IPS-11a (cell line): ENCODE data around the gene APOBEC4.
"Not testable (repeated sequence)": the region's sequence is repeated elsewhere in the genome, so short reads cannot be mapped to it uniquely, and the experiment has no call there.

Source experiments
- H3K4me3 ChIP-seq: one replicate; pipeline ENCODE4 v1.5.1; 2013; ENCODE audit warnings: low read depth, low read length, control low read depth

The APOBEC4 gene

GRCh38 chr1:183635099-183635605 lies 18.0 kb downstream of the APOBEC4 start:
- peak overlapping the region; percentile 92 for H3K4me3 ChIP-seq

GRCh38 chr1:183634429-183635065 lies 18.6 kb downstream of the APOBEC4 start:
- H3K4me3 ChIP-seq = peak overlapping the region; percentile 92

- H3K4me3 ChIP-seq = peak overlapping the region; percentile 92
Measured at GRCh38 chr1:183633676-183634343, 19.3 kb downstream of the APOBEC4 start.

GRCh38 chr1:183632964-183633363 lies 20.2 kb downstream of the APOBEC4 start:
- H3K4me3 ChIP-seq = no peak overlapping the region

GRCh38 chr1:183632114-183632513 lies 21.0 kb downstream of the APOBEC4 start:
- H3K4me3 ChIP-seq = no peak overlapping the region

GRCh38 chr1:183630748-183631147 lies 22.4 kb downstream of the APOBEC4 start:
- no peak overlapping the region for H3K4me3 ChIP-seq

- H3K4me3 ChIP-seq = no peak overlapping the region
Measured at GRCh38 chr1:183628537-183628936, 24.6 kb downstream of the APOBEC4 start.

GRCh38 chr1:183626236-183626635 lies 26.9 kb downstream of the APOBEC4 start:
- H3K4me3 ChIP-seq = not testable (repeated sequence)

GRCh38 chr1:183622884-183623785 lies 30.0 kb downstream of the APOBEC4 start:
- no peak overlapping the region for H3K4me3 ChIP-seq

- H3K4me3 ChIP-seq = no peak overlapping the region
Measured at GRCh38 chr1:183622013-183622412, 31.1 kb downstream of the APOBEC4 start.

GRCh38 chr1:183620311-183620710 lies 32.8 kb downstream of the APOBEC4 start:
- no peak overlapping the region for H3K4me3 ChIP-seq

GRCh38 chr1:183619781-183620180 lies 33.3 kb downstream of the APOBEC4 start:
- H3K4me3 ChIP-seq = no peak overlapping the region

GRCh38 chr1:183618202-183618601 lies 34.9 kb downstream of the APOBEC4 start:
- H3K4me3 ChIP-seq = not testable (repeated sequence)

- not testable (repeated sequence) for H3K4me3 ChIP-seq
Measured at GRCh38 chr1:183612975-183613374, 40.1 kb downstream of the APOBEC4 start.

GRCh38 chr1:183612407-183612806 lies 40.7 kb downstream of the APOBEC4 start:
- no peak overlapping the region for H3K4me3 ChIP-seq

GRCh38 chr1:183611021-183611420 lies 42.1 kb downstream of the APOBEC4 start:
- H3K4me3 ChIP-seq = no peak overlapping the region

- no peak overlapping the region for H3K4me3 ChIP-seq
Measured at GRCh38 chr1:183609759-183610452, 43.2 kb downstream of the APOBEC4 start.

GRCh38 chr1:183609313-183609712 lies 43.8 kb downstream of the APOBEC4 start:
- no peak overlapping the region for H3K4me3 ChIP-seq

GRCh38 chr1:183607322-183607980 lies 45.7 kb downstream of the APOBEC4 start:
- H3K4me3 ChIP-seq = no peak overlapping the region

- no peak overlapping the region for H3K4me3 ChIP-seq
Measured at GRCh38 chr1:183605904-183606303, 47.2 kb downstream of the APOBEC4 start.
